NCI-H187 treated with DMSO at 0.1 percent for 48 hours (cell line): ENCODE data around the gene KLHL42.
"Not testable (repeated sequence)": the region's sequence is repeated elsewhere in the genome, so short reads cannot be mapped to it uniquely, and the experiment has no call there.

ENCODE experiments used
- DNase-seq: peaks from one replicate; lab custom pipeline; 2025; lab: John Stamatoyannopoulos, UW

Gene KLHL42

GRCh38 chr12:27817766-27818165 is 37.7 kb downstream of the KLHL42 start:
- DNase-seq: no peak

- DNase-seq: no peak
Measured at GRCh38 chr12:27818401-27818918, 38.4 kb downstream of the KLHL42 start.

DNA sequence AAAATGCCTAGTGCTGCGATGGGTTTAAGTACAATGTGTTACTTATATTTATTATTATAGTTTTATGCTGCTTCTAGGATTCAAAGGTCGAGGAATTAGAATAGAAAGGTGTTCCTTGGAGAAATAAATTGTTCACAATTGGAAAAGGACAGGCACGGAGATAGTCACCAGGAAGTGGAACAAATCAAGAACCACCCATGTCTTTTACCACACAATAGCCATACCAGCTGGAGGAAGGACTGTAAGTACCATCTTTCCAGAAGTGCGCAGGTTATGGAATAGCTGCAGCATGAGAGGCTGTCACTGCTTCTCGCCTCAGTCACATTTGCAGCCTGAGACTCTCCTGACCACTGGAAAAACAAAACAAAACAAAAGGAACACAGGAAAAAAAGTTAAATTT is 40.5 kb downstream of the KLHL42 start:
- no peak for DNase-seq

GRCh38 chr12:27821259-27821973 is 41.4 kb downstream of the KLHL42 start:
- no peak for DNase-seq

GRCh38 chr12:27822076-27822712 is 42.2 kb downstream of the KLHL42 start:
- DNase-seq: no peak

DNA sequence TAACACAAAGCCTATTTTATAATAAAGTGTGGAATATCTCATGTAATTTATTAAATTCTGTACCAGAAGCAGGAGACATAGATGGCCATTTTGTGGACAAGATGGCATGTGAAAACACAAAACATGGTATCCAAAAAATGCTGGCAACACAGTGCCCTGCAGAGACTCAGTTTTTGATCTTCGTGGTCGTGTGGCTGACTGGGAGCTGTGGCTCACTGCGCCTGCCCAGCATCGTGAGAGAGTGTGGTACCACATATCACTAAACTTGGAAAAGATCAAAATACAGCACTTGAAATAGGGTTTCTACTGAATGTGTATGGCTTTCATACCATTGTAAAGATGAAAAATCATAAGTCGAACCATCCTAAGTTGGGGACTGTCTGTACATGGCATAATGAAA is 43.0 kb downstream of the KLHL42 start:
- DNase-seq: no peak

DNA sequence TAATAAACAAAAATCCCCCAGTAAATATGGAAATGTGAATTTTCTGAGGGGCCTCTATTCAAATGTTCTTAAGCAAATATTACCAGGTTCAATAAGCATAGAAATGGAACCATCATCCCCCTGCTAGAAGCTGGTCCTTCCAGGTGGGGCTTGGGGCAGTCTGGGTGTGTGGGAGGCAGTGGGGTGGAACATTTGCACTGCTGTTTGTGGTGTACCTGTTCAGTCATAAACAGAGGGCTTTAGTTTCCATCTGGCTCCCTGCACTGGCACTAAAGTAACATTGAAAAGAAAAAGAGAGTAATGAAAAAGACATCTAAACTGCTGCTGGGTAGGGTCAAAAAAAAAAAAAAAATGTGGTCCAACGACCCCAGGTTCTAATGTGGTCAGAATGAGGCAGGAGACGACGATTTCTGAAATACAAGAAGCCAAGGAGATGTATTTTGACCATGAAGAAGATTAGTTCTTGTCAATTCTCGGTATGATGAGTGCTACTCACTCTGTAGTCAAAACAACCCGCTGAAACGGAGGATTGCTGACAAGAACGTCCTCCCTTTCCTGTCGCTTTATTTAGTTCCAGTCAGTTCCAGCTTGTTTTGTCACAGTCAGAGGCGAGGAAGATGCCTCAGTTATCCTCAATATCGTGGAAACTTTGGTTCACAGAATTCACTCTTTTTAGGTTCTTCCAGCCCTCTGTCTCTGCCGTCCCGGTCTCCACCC is 44.3 kb downstream of the KLHL42 start:
- DNase-seq: no peak

GRCh38 chr12:27826076-27826475 is 46.0 kb downstream of the KLHL42 start:
- no peak for DNase-seq

DNA sequence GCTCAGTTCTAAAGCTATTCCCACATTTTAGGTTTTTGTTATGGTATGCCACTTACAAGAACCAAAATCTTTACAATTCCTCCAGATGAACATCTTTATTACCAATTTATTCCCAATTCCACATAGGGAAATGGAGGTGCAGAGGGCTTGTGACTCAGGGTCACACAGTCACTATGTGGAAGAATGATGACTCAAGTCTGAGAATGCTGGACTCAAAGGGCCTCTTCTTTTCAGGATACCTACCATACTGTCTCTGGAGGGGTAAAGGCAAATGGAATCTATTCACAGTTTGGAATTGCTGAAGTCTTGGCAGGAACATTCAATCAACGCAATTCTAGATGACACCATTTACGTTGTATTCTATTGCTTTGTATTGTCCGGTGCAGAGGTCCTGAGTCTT is 48.2 kb downstream of the KLHL42 start:
- DNase-seq: no peak

GRCh38 chr12:27838543-27839185 is 58.6 kb downstream of the KLHL42 start:
- no peak for DNase-seq

GRCh38 chr12:27840229-27840999 is 60.4 kb downstream of the KLHL42 start:
- no peak for DNase-seq

DNA sequence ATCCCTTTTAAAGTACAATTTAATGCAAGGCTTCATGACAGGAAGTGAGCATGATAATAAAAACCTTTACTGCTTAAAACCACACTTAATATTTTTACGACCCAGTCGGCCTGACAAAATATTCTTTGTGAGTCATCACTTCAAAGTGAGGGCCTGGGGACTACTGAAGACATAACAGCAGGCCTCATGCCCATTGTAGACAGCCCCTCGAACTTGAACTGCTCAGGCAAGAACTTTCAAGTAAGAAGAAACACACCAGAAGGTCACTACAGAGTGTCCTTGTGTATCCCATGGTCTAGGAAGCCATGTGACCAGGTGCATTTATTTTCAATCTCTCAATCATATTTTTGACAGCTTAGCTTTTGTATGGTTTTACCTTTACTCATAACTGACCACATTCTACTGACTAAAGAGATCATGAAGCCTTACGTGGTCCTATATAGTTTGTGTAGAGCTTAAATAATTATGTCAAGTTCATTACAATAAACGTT is 61.4 kb downstream of the KLHL42 start:
- DNase-seq: no peak

- DNase-seq: no peak
Measured at GRCh38 chr12:27843714-27844245, 63.7 kb downstream of the KLHL42 start.

DNA sequence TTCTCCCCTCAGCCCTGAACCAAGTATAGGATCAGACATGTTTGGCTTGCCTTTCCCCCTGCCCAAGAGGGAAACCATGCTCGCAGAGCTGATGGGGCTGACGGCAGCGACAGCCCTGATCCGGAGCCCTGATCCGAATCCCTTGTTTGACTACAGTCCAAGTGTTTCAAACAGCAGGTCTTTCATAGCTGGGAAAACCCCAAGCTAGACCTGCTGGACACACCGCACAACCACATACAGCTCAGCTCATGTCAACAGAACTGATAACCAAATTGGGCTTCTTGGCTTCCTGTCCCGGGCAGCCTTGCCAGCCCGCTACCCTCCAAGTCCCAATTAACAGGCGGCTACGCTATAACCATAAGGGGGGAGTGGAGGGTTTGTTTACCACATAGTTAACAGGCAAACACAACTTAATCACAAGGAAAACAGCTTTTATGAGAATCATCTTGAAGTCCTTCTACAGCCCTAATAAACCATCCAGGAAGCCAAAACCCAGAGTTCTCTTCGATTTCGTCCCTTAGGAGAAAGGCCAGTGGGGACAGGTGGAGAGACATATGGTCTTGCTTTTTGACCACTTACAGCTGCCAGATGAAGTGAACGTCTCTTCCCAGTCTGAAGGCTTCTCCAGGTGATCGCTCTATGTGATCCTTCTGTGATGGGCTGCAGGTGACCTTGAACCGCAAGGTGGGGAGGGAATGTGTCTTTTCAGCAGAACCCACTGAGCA is 64.5 kb downstream of the KLHL42 start:
- DNase-seq: no peak

- DNase-seq: no peak
Measured at GRCh38 chr12:27845187-27845586, 65.2 kb downstream of the KLHL42 start.

GRCh38 chr12:27845706-27846105 is 65.7 kb downstream of the KLHL42 start:
- DNase-seq: not testable (repeated sequence)

GRCh38 chr12:27847293-27847692 is 67.3 kb downstream of the KLHL42 start:
- not testable (repeated sequence) for DNase-seq

GRCh38 chr12:27851311-27851710 is 71.3 kb downstream of the KLHL42 start:
- no peak for DNase-seq

DNA sequence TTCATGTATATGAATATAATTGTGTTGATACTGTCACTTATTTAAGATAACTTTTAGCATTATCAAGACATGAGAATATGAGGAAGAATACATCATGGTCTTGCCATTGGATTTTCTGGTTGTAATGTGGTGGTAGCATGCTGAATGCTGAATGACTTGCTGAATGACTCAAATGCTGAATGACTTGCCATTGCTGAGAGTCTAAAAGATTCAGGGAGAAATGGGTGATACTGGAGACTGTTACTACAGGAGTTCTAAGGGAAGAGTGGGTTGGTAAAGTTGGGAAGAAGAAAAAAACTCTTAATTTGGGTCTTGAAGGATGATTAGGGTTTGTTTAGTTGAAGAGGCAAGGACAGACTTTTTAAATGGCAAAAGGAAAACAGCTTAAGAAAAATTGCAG is 72.1 kb downstream of the KLHL42 start:
- DNase-seq: no peak
